ENCODE measurements around the gene OR7A17. TPM values are rescaled to one million over a fixed set of nuclear protein-coding genes. Genes with fewer than 3 reads are reported as not detected.

Gene OR7A17
- total RNA-seq, result not detected

DNA sequence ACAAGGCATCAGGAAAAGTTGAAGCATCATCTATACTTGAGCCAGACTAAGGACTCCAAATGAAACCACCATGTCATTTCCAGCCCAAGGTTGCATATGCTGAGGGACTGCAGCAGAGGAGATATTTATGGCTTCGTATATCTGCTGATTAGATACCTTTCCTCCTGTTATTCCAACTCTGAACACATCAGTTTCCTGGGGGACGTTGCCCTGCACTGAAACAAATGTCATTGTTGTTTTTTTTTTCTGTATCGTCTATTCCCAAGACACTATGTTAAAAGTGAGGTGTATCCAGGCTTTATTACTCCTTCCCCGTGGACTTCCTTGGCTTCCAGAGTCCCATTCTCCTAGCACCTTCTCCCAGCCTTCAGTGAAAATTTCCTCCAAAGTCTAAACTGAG is at the start of gene OR7A17:
OR7A17 (minus strand) TSS at position 101 of the 400 bp plus-strand sequence. CDS start 4,777 bp downstream, outside the sequence.
- no peak for DNase-seq (ENCODE audit: low spot score)

DNA sequence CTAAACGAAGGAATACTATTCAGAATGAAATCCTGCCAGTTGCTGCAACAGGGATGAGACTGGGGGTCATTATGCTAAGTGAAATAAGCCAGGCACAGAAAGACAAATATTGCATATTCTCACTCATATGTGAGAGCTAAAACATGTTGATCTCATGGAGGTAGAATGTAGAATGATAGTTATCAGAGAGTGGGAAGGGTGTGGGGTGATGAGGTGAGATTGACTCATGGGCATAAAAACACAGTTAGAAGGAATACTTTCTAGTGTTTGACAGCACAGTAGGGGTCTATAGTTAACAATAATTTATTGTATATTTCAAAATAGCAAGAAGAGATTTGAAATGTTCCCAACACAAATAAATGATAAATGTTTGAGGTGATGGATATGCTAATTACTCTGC is 47.6 kb upstream of the OR7A17 start:
- DNase-seq (ENCODE audit: low spot score), result no peak

DNA sequence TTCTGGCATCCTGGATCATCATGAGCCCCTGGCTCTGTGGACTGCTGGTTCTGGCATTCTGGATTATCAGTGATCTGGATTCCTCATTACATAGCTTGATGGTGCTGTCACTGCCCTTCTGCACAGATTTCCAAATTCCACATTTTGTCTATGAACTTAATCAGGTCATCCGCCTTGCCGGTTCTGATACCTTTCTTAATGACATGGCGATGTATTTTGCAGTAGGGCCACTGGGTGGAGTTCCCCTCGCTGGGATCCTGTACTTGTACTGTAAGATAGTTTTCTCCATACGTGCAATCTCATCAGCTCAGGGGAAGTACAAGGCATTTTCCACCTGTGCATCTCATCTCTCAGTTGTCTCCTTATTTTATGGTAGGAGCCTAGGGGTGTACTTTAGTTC is 30.9 kb upstream of the OR7A17 start:
- DNase-seq (ENCODE audit: low spot score), result no peak

DNA sequence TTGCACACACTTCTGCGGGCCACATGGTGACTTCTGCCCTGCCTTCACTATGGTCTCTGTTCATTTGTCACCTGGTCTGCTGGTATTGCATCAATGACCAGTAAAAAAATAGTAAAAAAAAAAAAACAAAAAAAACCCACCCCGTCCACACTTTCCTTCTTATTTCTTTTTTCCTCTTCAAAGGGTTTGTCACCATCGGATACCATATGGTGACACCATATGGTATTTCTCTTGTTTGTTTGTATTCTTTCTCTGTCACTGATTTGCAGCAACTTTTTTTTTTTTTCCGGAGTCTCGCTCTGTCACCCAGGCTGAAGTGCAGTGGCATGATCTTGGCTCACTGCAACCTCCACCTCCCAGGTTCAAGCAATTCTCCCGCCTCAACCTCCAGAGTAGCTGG is 29.2 kb upstream of the OR7A17 start:
- no peak for DNase-seq (ENCODE audit: low spot score)

DNA sequence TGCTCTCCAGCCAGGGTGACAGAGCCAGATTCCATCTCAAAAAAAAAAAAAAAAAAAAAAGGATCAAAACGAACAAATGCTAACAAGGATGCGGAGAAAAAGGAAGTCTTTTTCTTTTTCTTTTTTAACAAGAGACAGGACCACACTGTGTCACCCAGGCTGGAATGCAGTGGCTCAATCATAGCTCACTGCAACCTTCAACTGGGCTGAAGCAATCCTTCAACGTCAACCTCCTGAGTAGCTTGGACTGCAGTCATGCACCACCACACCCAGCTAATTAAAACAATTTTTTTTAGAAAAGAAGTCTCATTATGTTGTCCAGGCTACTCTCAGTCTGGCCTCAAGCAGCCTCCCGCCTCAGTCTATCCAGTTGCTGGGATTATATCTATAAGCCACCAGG is 20.8 kb upstream of the OR7A17 start:
- no peak for DNase-seq (ENCODE audit: low spot score)

- no peak for DNase-seq (ENCODE audit: low spot score)
These were observed 15.8 kb upstream of the OR7A17 start for GRCh38 chr19:14901675-14902260.

GRCh38 chr19:14890643-14891379 is 4.9 kb upstream of the OR7A17 start:
- no peak for DNase-seq (ENCODE audit: low spot score)

DNA sequence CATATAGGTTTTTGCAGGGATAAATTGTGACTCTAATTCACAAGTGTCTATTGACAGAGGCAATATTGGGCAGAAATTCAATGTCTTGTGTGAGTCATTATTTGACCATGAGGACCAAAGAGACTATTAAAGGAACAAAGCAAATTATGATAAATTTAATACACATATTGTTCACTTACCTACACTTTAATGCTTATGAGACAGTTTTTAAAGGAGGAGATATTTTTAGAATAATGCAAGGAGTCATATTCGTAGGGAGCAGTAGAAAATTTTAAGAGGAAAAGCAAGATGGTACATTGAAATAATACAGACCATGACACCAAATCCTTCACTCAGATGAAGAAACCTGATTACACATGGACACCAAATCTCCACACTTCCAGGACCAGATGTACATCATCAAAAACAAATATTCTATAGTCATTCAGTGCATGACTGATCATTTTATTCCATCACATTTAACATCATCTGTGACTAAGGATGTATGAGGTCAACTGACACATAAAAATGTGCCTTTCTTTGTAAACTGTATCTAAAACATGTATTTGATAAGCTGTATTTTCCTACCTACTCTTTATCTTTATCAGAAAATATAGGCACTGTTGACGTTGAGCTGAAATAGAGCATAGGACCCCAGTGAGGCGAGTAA is 4.2 kb upstream of the OR7A17 start:
- no peak for DNase-seq (ENCODE audit: low spot score)

GRCh38 chr19:14871619-14872230 is 14.2 kb downstream of the OR7A17 start:
- no peak for DNase-seq (ENCODE audit: low spot score)

DNA sequence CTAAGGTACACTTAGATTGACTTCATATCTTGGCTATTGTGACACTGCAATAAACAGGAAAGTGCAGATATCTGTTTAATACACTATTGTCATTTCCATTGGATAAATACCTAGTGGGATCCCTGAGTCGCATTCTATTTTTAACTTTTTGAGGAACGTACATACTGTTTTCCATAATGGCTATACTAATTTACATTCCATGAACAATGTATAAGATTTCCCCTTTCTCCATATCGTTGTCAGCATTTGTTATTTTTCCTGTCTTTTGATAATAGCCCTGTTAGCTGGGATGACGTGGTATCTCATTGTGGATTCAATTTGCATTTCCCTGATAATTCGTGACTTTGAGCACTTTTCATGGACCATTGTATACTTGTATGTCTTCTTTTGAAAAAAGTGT is 17.4 kb downstream of the OR7A17 start:
- no peak for DNase-seq (ENCODE audit: low spot score)

DNA sequence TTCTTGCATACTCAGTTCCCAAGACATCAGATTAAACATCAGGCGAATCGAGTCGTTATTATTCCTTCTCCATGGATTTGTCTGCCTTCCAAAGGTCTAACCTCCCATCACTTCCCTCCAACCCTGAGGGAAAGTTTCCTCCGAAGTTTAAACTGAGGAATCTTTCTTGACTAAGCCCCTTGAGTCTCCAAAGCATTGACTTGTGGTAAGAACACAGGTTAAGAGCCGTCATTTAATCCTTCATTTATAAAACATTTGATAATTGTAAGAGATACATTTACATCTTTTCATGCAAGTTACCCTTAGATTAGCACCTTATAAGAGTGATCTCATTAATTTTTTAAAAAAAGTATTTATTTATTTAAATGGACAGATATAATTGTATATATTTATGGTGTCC is 37.1 kb downstream of the OR7A17 start, which contains the start of gene OR7A10:
OR7A10 (minus strand) TSS at position 101 of the 400 bp plus-strand sequence. CDS start 7,045 bp downstream, outside the sequence.
- no peak for DNase-seq (ENCODE audit: low spot score)

DNA sequence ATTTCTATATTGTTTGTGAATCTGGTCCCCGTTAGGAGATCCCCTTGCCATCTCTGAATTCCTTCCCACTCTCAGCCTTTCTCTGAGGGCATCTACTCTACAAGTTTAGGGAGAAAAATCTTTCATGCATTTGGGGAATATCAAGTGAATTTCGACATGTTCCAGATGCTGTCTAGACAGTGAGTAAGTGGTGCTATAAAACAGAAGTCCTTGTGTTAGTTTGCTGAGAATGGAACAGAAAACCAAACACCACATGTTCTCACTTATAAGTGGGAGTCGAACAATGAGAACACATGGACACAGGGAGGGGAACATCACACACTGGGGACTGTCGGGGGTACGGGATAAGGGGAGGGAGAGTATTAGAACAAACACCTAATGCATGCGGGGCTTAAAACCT is 42.4 kb downstream of the OR7A17 start:
- no peak for DNase-seq (ENCODE audit: low spot score)

DNA sequence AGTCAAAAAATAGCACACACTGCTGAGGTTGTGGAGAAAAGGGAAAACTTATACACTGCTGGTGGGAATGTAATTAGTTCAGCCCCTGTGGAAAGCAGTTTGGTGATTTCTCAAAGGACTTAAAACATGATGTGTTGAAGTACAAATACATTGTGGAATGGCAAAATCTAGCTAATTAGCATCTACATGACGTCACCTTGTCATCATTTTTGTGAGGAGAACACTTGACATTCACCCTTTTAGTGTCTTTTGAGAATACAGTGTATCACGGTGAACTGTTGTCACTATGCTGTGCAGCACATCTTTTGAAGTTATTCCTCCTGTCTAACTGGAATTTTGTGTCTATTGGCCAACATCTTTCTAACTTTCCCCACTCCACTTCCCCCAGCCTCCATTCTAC is 42.8 kb downstream of the OR7A17 start:
- no peak for DNase-seq (ENCODE audit: low spot score)

DNA sequence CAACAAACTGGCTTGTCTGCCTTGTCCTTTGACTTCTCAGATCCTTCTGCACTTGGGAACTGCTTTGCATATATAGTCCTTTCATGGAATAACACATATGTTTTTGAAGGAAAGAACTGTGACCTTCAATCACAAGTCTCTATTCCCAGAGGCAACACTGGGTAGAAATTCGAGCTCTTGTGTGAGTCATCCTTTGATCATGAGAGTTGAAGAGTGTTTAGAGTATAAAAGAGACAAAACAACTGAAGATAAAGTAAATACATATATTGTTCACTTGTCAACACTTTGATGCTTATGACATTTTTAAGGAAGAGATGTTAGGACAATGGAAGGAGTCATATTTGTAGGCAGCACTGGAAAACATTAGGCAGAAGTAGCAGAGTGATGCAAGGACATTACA is 45.7 kb downstream of the OR7A17 start:
- no peak for DNase-seq (ENCODE audit: low spot score)

DNA sequence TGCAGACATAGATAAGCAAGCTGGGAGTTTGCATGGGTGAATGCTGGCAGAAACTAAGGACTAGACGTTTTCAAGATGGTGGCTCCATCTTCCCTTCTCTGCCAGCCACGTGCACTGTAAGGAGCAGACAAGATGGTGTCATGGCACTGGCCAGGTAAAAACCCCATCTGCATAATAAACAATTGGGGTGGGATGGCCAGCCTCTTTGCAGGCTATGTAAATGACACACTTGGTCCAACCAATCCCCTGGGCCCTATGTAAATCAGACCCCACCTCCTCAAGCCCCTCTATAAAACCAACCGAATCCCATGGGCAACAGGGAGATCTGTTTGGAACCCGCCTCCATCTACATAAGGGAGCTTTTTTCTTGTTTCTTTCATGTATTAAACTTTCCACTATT is 48.5 kb downstream of the OR7A17 start:
- no peak for DNase-seq (ENCODE audit: low spot score)

- DNase-seq (ENCODE audit: low spot score), result no peak
These were observed 50.9 kb downstream of the OR7A17 start, which contains the start of the genes OR7A5 and OR7C1 for GRCh38 chr19:14835011-14835410. Gene OR7A5 (minus strand): TSS chr19:14835185. CDS start chr19:14828241, 6,944 bp downstream. Gene OR7C1 (minus strand): TSS chr19:14835185. CDS start chr19:14800136, 35,049 bp downstream.

- no peak for DNase-seq (ENCODE audit: low spot score)
These were observed 55.2 kb downstream of the OR7A17 start for GRCh38 chr19:14830702-14831101.

Other genes with a start within 250 kb of the OR7A17 start
- not detected for gene ADGRE3, start 211.3 kb downstream of the OR7A17 start, total RNA-seq
- 16.5 TPM for gene ZNF333, start 196.1 kb downstream of the OR7A17 start, total RNA-seq
- 5.1 TPM for gene ADGRE2, start 107.6 kb downstream of the OR7A17 start, total RNA-seq
- gene OR7A5, start 50.9 kb downstream of the OR7A17 start, total RNA-seq, result not detected
- gene OR7C1, start 50.9 kb downstream of the OR7A17 start, total RNA-seq, result 0.14 TPM
- not detected for gene OR7A10, start 37.2 kb downstream of the OR7A17 start, total RNA-seq
- gene OR7C2, start 55.4 kb upstream of the OR7A17 start, total RNA-seq, result not detected
- not detected for gene SLC1A6, start 93.7 kb upstream of the OR7A17 start, total RNA-seq
- gene CASP14, start 163.3 kb upstream of the OR7A17 start, total RNA-seq, result not detected
- gene OR1I1, start 196.1 kb upstream of the OR7A17 start, total RNA-seq, result not detected
- 23.4 TPM for gene SYDE1, start 221.3 kb upstream of the OR7A17 start, total RNA-seq

Data from mucosa of gallbladder (tissue), 1 donor.